Measurements from ENCODE around the gene PTTG2.

- TF ChIP-seq CTCF (IDR thresholded peaks at IDR 0.05; ENCODE audit: poor library complexity): no peak
- no peak for TF ChIP-seq EZH2 (IDR thresholded peaks at IDR 0.05; ENCODE audit: borderline replicate concordance)
These were observed 42.9 kb downstream of the PTTG2 start for GRCh38 chr4:38003102-38003501.
